Activated CD4-positive, alpha-beta memory T cell treated with anti-CD3 and anti-CD28 coated beads, Interleukin-2, amount 10 ng/mL, durations not matched to agents 7 days and 5 days (primary cell): Measurements from ENCODE around the gene HP. TPM values are rescaled to one million over a fixed set of nuclear protein-coding genes. Genes with fewer than 3 reads are reported as not detected.

ENCODE experiments used
- CTCF ChIA-PET: fragments of 350-600 bp; sonication (Branson Sonifier 250); formaldehyde crosslinking; loops from one replicate; lab custom pipeline; 2021; ENCODE audit warnings: antibody characterized with exemption, inconsistent platforms; lab: Charles Lee
- POLR2A ChIA-PET: fragments of 350-600 bp; sonication (Branson Sonifier 250); formaldehyde crosslinking; loops from one replicate; lab custom pipeline; 2021; ENCODE audit warnings: antibody characterized with exemption; lab: Charles Lee
- DNase-seq: peaks from one replicate; pipeline ENCODE4 v3.0.0-alpha.2; 2020
- H3K27ac Mint-ChIP-seq: one replicate; pipeline ENCODE4 v1.8.0; 2021; ENCODE audit warnings: mild to moderate bottlenecking, mixed read lengths
- H3K27me3 Mint-ChIP-seq: one replicate; pipeline ENCODE4 v1.8.0; 2021; ENCODE audit warnings: mixed read lengths
- H3K36me3 Mint-ChIP-seq: one replicate; pipeline ENCODE4 v1.8.0; 2021; ENCODE audit warnings: low read depth, mixed read lengths
- H3K4me1 Mint-ChIP-seq: one replicate; pipeline ENCODE4 v1.8.0; 2021; ENCODE audit warnings: mixed read lengths
- H3K4me3 Mint-ChIP-seq: one replicate; pipeline ENCODE4 v1.8.0; 2021; ENCODE audit warnings: mild to moderate bottlenecking, mixed read lengths
- H3K9me3 Mint-ChIP-seq: one replicate; pipeline ENCODE4 v1.8.0; 2021; ENCODE audit warnings: mixed read lengths
- total RNA-seq, 2 experiments: library from RNA; stranded (reverse); gene quantifications; one replicate each; pipeline ENCODE4 v1.2.3, GENCODE V29; 2021

Gene HP
- total RNA-seq, 2 experiments from 2014 or later, result not detected

DNA sequence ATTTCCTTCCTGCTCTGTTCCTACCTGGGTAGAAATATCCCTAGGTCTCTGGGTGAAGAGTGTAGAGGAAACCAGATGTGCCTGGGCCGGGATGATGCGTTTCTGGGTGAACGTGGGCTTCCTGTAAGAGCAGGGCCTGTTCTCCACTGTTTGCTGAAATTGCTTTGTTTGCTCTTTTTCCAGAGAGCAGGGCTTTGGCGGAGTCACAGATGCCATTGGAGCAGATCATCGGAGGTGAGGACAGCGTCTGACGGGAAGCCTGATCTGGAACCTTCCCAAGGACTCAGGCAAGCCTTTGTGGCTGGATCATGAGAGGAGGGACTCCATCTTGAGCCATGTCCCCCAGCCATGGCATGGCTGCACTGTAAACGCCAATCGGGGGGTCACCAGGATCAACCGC, 30.3 kb upstream of the HP start:
- no peak overlapping the region for H3K4me3 Mint-ChIP-seq
- H3K36me3 Mint-ChIP-seq, result peaks cover 26% of the 10 kb centered on the region
- no peak overlapping the region for H3K27ac Mint-ChIP-seq
- no peak for DNase-seq
- ChIA-PET POLR2A (no interaction called here), CTCF (no interaction called here)
- H3K27me3 Mint-ChIP-seq, result no peaks in the 10 kb centered on the region
- no peaks in the 10 kb centered on the region for H3K4me1 Mint-ChIP-seq
- H3K9me3 Mint-ChIP-seq, result no peaks in the 10 kb centered on the region

DNA sequence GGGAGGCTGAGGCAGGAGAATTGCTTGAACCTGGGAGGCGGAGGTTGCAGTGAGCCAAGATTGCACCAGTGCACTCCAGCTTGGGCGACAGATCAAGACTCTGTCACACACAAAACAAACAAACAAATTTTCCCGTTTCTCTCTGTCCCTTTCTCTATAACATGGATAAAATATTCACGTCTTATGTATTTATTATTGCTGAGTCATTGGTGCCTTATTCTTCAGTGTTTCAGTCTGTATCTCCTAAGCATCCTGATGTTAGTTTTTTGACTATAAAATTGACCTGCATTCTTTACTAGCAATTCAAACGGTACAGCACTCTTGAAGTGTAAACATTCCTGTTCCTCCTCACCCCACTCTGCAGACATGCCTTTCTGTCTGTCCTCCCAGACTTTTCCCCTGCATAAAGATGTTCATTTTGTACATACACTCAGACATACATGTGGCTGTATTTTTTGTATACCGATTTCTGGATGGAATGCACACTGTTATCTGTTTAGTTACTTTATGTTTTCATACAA, 29.4 kb upstream of the HP start:
- peaks cover 26% of the 10 kb centered on the region for H3K36me3 Mint-ChIP-seq
- ChIA-PET POLR2A (no interaction called here), CTCF (no interaction called here)
- H3K4me3 Mint-ChIP-seq, result no peak overlapping the region
- H3K9me3 Mint-ChIP-seq, result no peaks in the 10 kb centered on the region
- peak overlapping the region; percentile 27 for H3K27ac Mint-ChIP-seq
- no peak for DNase-seq
- H3K4me1 Mint-ChIP-seq, result no peaks in the 10 kb centered on the region
- no peaks in the 10 kb centered on the region for H3K27me3 Mint-ChIP-seq

DNA sequence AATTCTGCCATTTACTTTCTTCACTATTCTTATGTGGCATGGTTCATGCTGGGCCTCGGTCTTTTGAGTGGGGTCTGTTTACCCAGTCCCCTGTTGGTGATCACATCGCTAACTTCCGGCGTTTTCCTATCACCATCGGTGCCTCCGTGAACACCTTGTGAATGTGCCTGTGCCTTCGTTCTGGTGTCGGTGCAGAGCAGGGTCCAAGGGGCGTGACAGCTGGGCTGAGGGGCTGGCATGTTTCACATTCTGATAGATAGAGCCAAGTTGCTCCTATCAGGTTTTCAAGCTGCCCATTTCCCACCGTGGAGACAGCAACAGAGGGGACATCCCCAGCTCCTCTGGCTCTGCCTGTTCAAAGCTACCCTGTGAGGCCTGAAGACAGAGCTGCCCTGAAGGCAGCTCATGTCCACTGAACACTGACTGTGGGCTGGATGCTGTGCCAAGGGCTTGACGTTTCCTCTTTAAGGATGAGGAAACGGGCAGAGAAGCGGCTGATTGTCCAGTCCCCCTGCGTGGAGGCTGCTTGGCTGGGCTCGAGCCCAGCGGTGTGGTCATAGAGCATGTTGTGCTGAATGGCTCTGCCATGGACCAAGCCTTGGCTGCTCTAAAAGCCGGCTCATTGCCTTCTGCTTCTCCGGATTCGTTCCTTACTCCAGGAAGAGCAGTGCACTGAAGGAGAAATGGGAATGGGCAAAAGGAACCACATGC, 28.7 kb upstream of the HP start:
- Mint-ChIP-seq H3K4me3 (no peak overlapping the region), H3K27me3 (no peaks in the 10 kb centered on the region), H3K36me3 (peaks cover 26% of the 10 kb centered on the region), H3K9me3 (no peaks in the 10 kb centered on the region), H3K27ac (no peak overlapping the region), H3K4me1 (no peaks in the 10 kb centered on the region)
- DNase-seq, result no peak
- ChIA-PET POLR2A (no interaction called here), CTCF (no interaction called here)

DNA sequence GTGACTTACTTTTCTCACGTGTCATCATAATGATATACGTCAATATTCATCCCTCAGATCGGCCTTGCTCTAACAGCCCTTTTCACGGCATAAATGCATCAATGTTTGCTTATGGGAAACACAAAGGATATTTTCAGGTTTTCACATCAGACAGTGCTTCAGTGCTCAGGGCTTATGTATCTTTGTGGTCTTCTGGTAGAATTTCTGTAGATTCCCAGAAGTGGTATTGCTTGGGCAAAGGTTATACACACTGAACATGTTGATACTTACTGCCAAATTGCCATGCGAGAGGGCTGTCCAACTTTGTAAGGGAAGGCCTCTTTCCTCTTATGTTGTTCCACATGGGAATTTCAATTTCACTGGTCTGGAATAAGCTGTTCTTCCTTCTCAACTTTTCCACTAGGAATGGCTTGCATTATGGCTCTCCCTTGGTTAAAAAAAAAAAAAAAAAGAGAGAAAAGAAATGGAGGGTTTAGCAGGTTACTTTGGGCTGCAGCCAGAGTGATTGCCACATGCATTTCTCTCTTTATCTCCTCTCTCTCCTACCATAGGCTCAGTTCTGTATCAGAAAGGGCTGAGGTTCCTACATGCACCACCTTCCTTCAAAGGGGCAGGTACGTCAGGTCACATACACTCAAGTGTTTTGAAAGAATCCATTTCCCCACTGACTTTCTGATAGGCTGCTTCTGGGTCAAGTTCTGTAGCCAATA, 26.5 kb upstream of the HP start:
- Mint-ChIP-seq H3K27ac (no peak overlapping the region), H3K9me3 (no peaks in the 10 kb centered on the region), H3K4me1 (no peaks in the 10 kb centered on the region), H3K4me3 (no peak overlapping the region), H3K27me3 (no peaks in the 10 kb centered on the region), H3K36me3 (peaks cover 23% of the 10 kb centered on the region)
- no peak for DNase-seq
- POLR2A ChIA-PET, result no interaction called here
- CTCF ChIA-PET, result no interaction called here

- Mint-ChIP-seq H3K4me3 (no peak overlapping the region), H3K27me3 (no peaks in the 10 kb centered on the region), H3K36me3 (peaks cover 10% of the 10 kb centered on the region), H3K27ac (no peak overlapping the region), H3K9me3 (no peaks in the 10 kb centered on the region), H3K4me1 (no peaks in the 10 kb centered on the region)
- no peak for DNase-seq
- ChIA-PET POLR2A (no interaction called here), CTCF (no interaction called here)
Observed at GRCh38 chr16:72029567-72030271, 24.6 kb upstream of the HP start.

DNA sequence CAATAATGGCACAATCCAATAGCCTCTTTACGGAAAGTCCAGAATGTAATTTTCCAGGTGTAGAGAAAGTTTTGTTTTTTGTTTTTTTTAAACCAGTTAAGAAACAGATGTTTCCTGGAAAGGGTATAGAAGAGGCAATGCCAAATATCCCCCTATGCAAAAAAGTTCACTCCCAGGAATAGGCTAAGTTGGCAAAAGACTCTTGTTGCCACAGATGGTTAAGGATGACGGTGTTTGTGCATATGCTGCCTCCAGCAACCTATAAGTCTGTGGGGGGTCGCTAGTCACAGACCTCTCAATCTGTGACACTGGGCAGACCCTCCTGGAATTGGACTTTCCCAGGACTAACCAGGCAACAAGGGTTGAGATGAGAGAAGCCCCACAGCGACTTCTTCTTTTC, 20.9 kb upstream of the HP start:
- DNase-seq, result no peak
- H3K27ac Mint-ChIP-seq, result no peak overlapping the region
- CTCF ChIA-PET, result no interaction called here
- no peaks in the 10 kb centered on the region for H3K9me3 Mint-ChIP-seq
- no peaks in the 10 kb centered on the region for H3K4me1 Mint-ChIP-seq
- no peak overlapping the region for H3K4me3 Mint-ChIP-seq
- POLR2A ChIA-PET, result no interaction called here
- H3K36me3 Mint-ChIP-seq, result no peaks in the 10 kb centered on the region
- no peaks in the 10 kb centered on the region for H3K27me3 Mint-ChIP-seq

GRCh38 chr16:72036098-72036497, 18.2 kb upstream of the HP start:
- Mint-ChIP-seq H3K4me3 (no peak overlapping the region), H3K27ac (no peak overlapping the region), H3K9me3 (no peaks in the 10 kb centered on the region), H3K36me3 (no peaks in the 10 kb centered on the region), H3K4me1 (no peaks in the 10 kb centered on the region), H3K27me3 (no peaks in the 10 kb centered on the region)
- ChIA-PET CTCF (interaction anchor here (1.1 kb wide), 1 partner anchor 18 kb away, joined by 3 read pairs; the partner anchor contains the start of gene HP), POLR2A (no interaction called here)
- DNase-seq, result no peak

- no peak overlapping the region for H3K27ac Mint-ChIP-seq
- DNase-seq, result no peak
- ChIA-PET POLR2A (no interaction called here), CTCF (no interaction called here)
- H3K4me1 Mint-ChIP-seq, result no peaks in the 10 kb centered on the region
- H3K36me3 Mint-ChIP-seq, result peaks cover 3% of the 10 kb centered on the region
- H3K9me3 Mint-ChIP-seq, result no peaks in the 10 kb centered on the region
- H3K27me3 Mint-ChIP-seq, result no peaks in the 10 kb centered on the region
- H3K4me3 Mint-ChIP-seq, result no peak overlapping the region
Observed at GRCh38 chr16:72042157-72042660, 12.1 kb upstream of the HP start.

GRCh38 chr16:72043058-72043457, 11.2 kb upstream of the HP start:
- Mint-ChIP-seq H3K27ac (no peak overlapping the region), H3K4me1 (no peaks in the 10 kb centered on the region), H3K36me3 (peaks cover 3% of the 10 kb centered on the region), H3K4me3 (no peak overlapping the region), H3K9me3 (no peaks in the 10 kb centered on the region), H3K27me3 (no peaks in the 10 kb centered on the region)
- ChIA-PET CTCF (no interaction called here), POLR2A (no interaction called here)
- no peak for DNase-seq

GRCh38 chr16:72043539-72043938, 10.8 kb upstream of the HP start:
- Mint-ChIP-seq H3K9me3 (no peaks in the 10 kb centered on the region), H3K27me3 (no peaks in the 10 kb centered on the region), H3K36me3 (peaks cover 3% of the 10 kb centered on the region), H3K4me1 (no peaks in the 10 kb centered on the region), H3K4me3 (no peak overlapping the region), H3K27ac (no peak overlapping the region)
- CTCF ChIA-PET, result no interaction called here
- DNase-seq, result no peak
- POLR2A ChIA-PET, result no interaction called here

DNA sequence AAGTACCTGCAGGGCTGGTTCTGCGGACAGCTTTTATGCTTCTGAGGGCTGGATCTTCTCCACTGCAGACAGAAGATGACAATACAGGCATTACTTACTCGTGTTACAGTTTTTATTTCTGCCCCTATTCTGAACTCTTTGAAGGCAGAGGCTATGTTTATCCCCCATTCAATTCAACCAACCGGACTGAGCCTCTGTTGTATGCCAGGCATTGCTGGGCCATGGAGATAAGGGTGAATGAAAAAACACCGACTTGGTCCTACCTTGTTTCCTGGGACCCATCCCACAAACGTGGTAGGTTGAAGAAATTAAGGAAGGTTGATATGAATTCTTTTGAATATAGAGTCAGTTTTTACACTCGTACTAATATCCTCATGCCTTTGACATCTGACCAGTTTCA, 10.0 kb upstream of the HP start:
- POLR2A ChIA-PET, result no interaction called here
- DNase-seq, result no peak
- CTCF ChIA-PET, result no interaction called here
- no peak overlapping the region for H3K27ac Mint-ChIP-seq
- peaks cover 8% of the 10 kb centered on the region for H3K36me3 Mint-ChIP-seq
- H3K9me3 Mint-ChIP-seq, result peaks cover 6% of the 10 kb centered on the region
- H3K4me1 Mint-ChIP-seq, result no peaks in the 10 kb centered on the region
- H3K4me3 Mint-ChIP-seq, result no peak overlapping the region
- H3K27me3 Mint-ChIP-seq, result no peaks in the 10 kb centered on the region

- no peaks in the 10 kb centered on the region for H3K27me3 Mint-ChIP-seq
- H3K27ac Mint-ChIP-seq, result no peak overlapping the region
Observed at GRCh38 chr16:72044825-72045359, 9.4 kb upstream of the HP start.

DNA sequence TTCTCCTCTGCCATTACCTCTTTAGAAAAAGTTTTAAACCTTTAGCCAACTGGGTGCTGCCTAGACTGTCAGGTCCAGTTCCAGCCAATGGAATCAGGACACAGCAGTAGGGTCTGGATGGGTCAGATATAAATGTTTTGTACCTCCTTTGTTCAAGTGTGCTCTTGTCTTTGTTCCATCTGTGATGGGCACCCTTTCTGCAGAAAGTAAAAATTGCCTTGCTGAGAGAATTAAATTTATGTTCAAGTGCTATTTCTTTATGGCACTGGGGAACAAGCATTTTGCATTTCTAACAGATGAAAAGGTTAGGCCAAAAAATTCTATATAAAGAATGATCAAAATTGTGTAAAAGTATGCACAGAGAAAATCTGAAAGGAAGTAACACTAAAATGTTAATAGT, 5.2 kb upstream of the HP start:
- DNase-seq, result no peak
- Mint-ChIP-seq H3K4me1 (no peaks in the 10 kb centered on the region), H3K27ac (no peak overlapping the region), H3K36me3 (peaks cover 6% of the 10 kb centered on the region), H3K9me3 (peaks cover 11% of the 10 kb centered on the region), H3K27me3 (no peaks in the 10 kb centered on the region), H3K4me3 (no peak overlapping the region)
- ChIA-PET CTCF (no interaction called here), POLR2A (no interaction called here)

More at GRCh38 chr16:72044825-72045359, 9.4 kb upstream of the HP start:
- H3K9me3 Mint-ChIP-seq, result peaks cover 8% of the 10 kb centered on the region
- no peak overlapping the region for H3K4me3 Mint-ChIP-seq
- POLR2A ChIA-PET, result no interaction called here
- CTCF ChIA-PET, result no interaction called here
- DNase-seq, result no peak
- no peaks in the 10 kb centered on the region for H3K4me1 Mint-ChIP-seq
- H3K36me3 Mint-ChIP-seq, result peaks cover 8% of the 10 kb centered on the region
